K562 (cell line): ENCODE data around the gene MBD5. TPM values are rescaled to one million over a fixed set of nuclear protein-coding genes. Genes with fewer than 3 reads are reported as not detected.
A peak's percentile ranks its signal among the peaks of the same experiment; 100 is the strongest.

Experiments
- ATAC-seq: fragments of 200-7000 bp; cut with Tn5 transposase; 3 replicates; pipeline ENCODE4 v1.9.1; 2020; ENCODE audit warnings: moderate library complexity
- BruUV-seq: library from RNA; stranded (reverse); fragments of 400-500 nt; replicated peaks from 2 replicates; lab custom pipeline; 2021; lab: Mats Ljungman, UMichigan
- CTCF ChIA-PET: fragments of 300-600 bp; formaldehyde crosslinking; extraction: SDS; loops from one replicate; lab custom pipeline; 2021; ENCODE audit warnings: low intra/inter-chr PET ratio; lab: Yijun Ruan, JAX
- POLR2A ChIA-PET: fragments of 300-600, 350-650 bp; sonication (Branson Sonifier 250); formaldehyde crosslinking; extraction: SDS; loops from one replicate; lab custom pipeline; 2021; ENCODE audit warnings: antibody characterized with exemption, inconsistent platforms; lab: Yijun Ruan, JAX
- DNase-seq, 4 experiments: peaks; one replicate each; pipeline versions ENCODE4 v3.0.0 to v3.0.0-alpha.2; 2011 to 2018; ENCODE audit warnings: low spot score in 3 of 4, mixed read lengths in 3 of 4; ENCODE audit errors: extremely low read depth in 1 of 4
- FAIRE-seq: peaks from 2 replicates; lab custom pipeline; 2011; peaks lifted over from hg19 to GRCh38; lab: Jason Lieb, UNC
- H2AFZ ChIP-seq: 2 replicates; pipeline ENCODE4 v1.6.0; 2011; ENCODE audit warnings: low read depth, low read length, control low read depth, inconsistent platforms
- H3K27ac ChIP-seq: fragments of 200-600 bp; 3 replicates; pipeline ENCODE4 v1.8.0; 2011; ENCODE audit warnings: low read depth, mild to moderate bottlenecking, control low read depth, inconsistent platforms, low read length, moderate library complexity, mixed read lengths; ENCODE audit errors: extremely low read depth
- H3K27me3 ChIP-seq, 2 experiments: fragments of 300-600 bp in 1 of 2; 2 replicates in 1 of 2; 3 replicates in 1 of 2; pipeline versions ENCODE4 v1.6.0 to v1.8.0; 2011; ENCODE audit warnings: inconsistent platforms in 2 of 2, low read length in 2 of 2, mild to moderate bottlenecking in 1 of 2, mixed read lengths in 1 of 2, moderate library complexity in 1 of 2; ENCODE audit not compliant: control insufficient read depth in 2 of 2, insufficient read depth in 2 of 2
- H3K36me3 ChIP-seq: fragments of 300-600 bp; 3 replicates; pipeline ENCODE4 v1.8.0; 2011; ENCODE audit warnings: mild to moderate bottlenecking, low read length, inconsistent platforms; ENCODE audit not compliant: control insufficient read depth, insufficient read depth
- H3K4me1 ChIP-seq, 2 experiments: fragments of 200-600 bp in 1 of 2; replicated peaks in 1 of 2; 2 replicates in 1 of 2; 3 replicates in 1 of 2; pipeline versions ENCODE4 v1.5.1 to v1.8.0; 2011; ENCODE audit warnings: inconsistent platforms in 2 of 2, low read length in 2 of 2, mild to moderate bottlenecking in 1 of 2, mixed read lengths in 1 of 2, moderate library complexity in 1 of 2; ENCODE audit not compliant: control insufficient read depth in 2 of 2, insufficient read depth in 2 of 2
- H3K4me2 ChIP-seq: 2 replicates; pipeline ENCODE4 v1.6.1; 2011; ENCODE audit warnings: low read length, control low read depth, inconsistent platforms, mixed read lengths; ENCODE audit not compliant: insufficient read depth
- H3K4me3 ChIP-seq: fragments of 200-600 bp; sonication (generic), shearing (Covaris generic); 2 replicates; pipeline ENCODE4 v1.5.1; 2016; ENCODE audit warnings: control low read depth, inconsistent platforms
- H3K79me2 ChIP-seq: fragments of 200-600 bp; 3 replicates; pipeline ENCODE4 v1.8.0; 2011; ENCODE audit warnings: low read length, inconsistent platforms; ENCODE audit not compliant: control insufficient read depth, insufficient read depth
- H3K9ac ChIP-seq, 2 experiments: 2 replicates each; pipeline versions ENCODE4 v1.6.0 to v1.6.1; 2011; ENCODE audit warnings: low read depth in 2 of 2, low read length in 2 of 2, control low read depth in 1 of 2, inconsistent platforms in 1 of 2, mild to moderate bottlenecking in 1 of 2, mixed read lengths in 1 of 2; ENCODE audit not compliant: insufficient read depth in 1 of 2
- H3K9me1 ChIP-seq: one replicate; pipeline ENCODE4 v1.6.0; 2011; ENCODE audit warnings: inconsistent platforms, mild to moderate bottlenecking, low read length, moderate library complexity; ENCODE audit not compliant: control insufficient read depth, insufficient read depth
- H3K9me3 ChIP-seq: replicated peaks from 2 replicates; pipeline ENCODE4 v1.5.1; 2011; ENCODE audit warnings: low read depth, low read length, inconsistent platforms; ENCODE audit not compliant: control insufficient read depth, insufficient read depth
- H4K20me1 ChIP-seq: replicated peaks from 2 replicates; pipeline ENCODE4 v1.6.1; 2011; ENCODE audit warnings: low read length, inconsistent platforms, mixed read lengths; ENCODE audit not compliant: control insufficient read depth, insufficient read depth
- BRD4 ChIP-seq: fragments of 200-600 bp; sonication (generic); IDR thresholded peaks from 2 replicates; pipeline ENCODE4 v1.6.1; 2017; ENCODE audit warnings: inconsistent platforms
- FOXO4 ChIP-seq: fragments of 450-650 bp; formaldehyde crosslinking; IDR thresholded peaks from 2 replicates; pipeline ENCODE4 v1.4.0; 2020; ENCODE audit warnings: mild to moderate bottlenecking, moderate library complexity
- HLTF ChIP-seq: fragments of 450-650 bp; IDR thresholded peaks from 2 replicates; pipeline ENCODE4 v1.6.1; 2016
- MAFK ChIP-seq: IDR thresholded peaks from 2 replicates; pipeline ENCODE4 v1.6.1; 2011; ENCODE audit warnings: low read length, improper control_type of control experiment
- MAZ ChIP-seq, 2 experiments: fragments of 450-650 bp in 1 of 2; sonication (generic) in 1 of 2; formaldehyde crosslinking; IDR thresholded peaks in 1 of 2; conservative IDR thresholded peaks in 1 of 2; 2 replicates each; pipeline versions ENCODE4 v1.4.0 to v1.5.0; 2020; ENCODE audit warnings: mild to moderate bottlenecking in 1 of 2, missing genetic modification reagents in 1 of 2
- POLR2H ChIP-seq: IDR thresholded peaks from 2 replicates; pipeline ENCODE4 v1.6.1; 2016; ENCODE audit warnings: missing genetic modification characterization, low read depth, mild to moderate bottlenecking, control low read depth, missing compliant biosample characterization, moderate library complexity
- PRMT5 ChIP-seq: sonication (generic); formaldehyde crosslinking; IDR thresholded peaks from 2 replicates; pipeline ENCODE4 v1.5.0; 2020; ENCODE audit warnings: missing genetic modification reagents
- RUNX1 ChIP-seq: sonication (generic); IDR thresholded peaks from 2 replicates; pipeline ENCODE4 v1.6.1; 2016; ENCODE audit warnings: antibody characterized with exemption, low read depth
- STAT5A ChIP-seq: IDR thresholded peaks from 2 replicates; pipeline ENCODE4 v1.6.1; 2012; ENCODE audit warnings: low read length, inconsistent platforms, borderline replicate concordance
- YY1 ChIP-seq, 3 experiments: IDR thresholded peaks; 2 replicates each; pipeline ENCODE4 v1.6.1; 2011; ENCODE audit warnings: low read length in 2 of 3, mild to moderate bottlenecking in 2 of 3, moderate library complexity in 2 of 3, borderline replicate concordance in 1 of 3, control low read depth in 1 of 3, low read depth in 1 of 3; ENCODE audit not compliant: insufficient read depth in 3 of 3, insufficient replicate concordance in 2 of 3, control insufficient read depth in 1 of 3, insufficient read length in 1 of 3; ENCODE audit errors: extremely low read depth in 1 of 3
- ZC3H11A ChIP-seq: IDR thresholded peaks from 2 replicates; pipeline ENCODE4 v1.6.1; 2012; ENCODE audit warnings: low read depth, low read length, improper control_type of control experiment
- ZKSCAN1 ChIP-seq: fragments of 150-350 bp; IDR thresholded peaks from 2 replicates; pipeline ENCODE4 v1.6.1; 2016; ENCODE audit warnings: low read depth, low read length
- ZNF12 ChIP-seq: sonication (generic); formaldehyde crosslinking; IDR thresholded peaks from 2 replicates; pipeline ENCODE4 v1.4.0; 2020; ENCODE audit warnings: mild to moderate bottlenecking, missing genetic modification reagents
- ZNF140 ChIP-seq: fragments of 250-450 bp; sonication (Bioruptor Pico); IDR thresholded peaks from 2 replicates; pipeline ENCODE4 v1.8.0; 2021; ENCODE audit warnings: moderate library complexity, mild to moderate bottlenecking, inconsistent platforms
- ZNF316 ChIP-seq: fragments of 450-650 bp; IDR thresholded peaks from 2 replicates; pipeline ENCODE4 v1.6.1; 2016
- ZNF75A ChIP-seq: fragments of 450-650 bp; formaldehyde crosslinking; IDR thresholded peaks from 2 replicates; pipeline ENCODE4 v1.4.0; 2020; ENCODE audit warnings: mild to moderate bottlenecking
- ZNF76 ChIP-seq: fragments of 250-450 bp; sonication (Bioruptor Pico); IDR thresholded peaks from 2 replicates; pipeline ENCODE4 v1.4.0; 2020; ENCODE audit warnings: mild to moderate bottlenecking, moderate library complexity, borderline replicate concordance
- WGBS: fragments of 100-300 bp; shearing (Covaris generic); methylation state at CpG from one replicate; pipeline ENCODE4 v1.1.6; 2016; ENCODE audit warnings: low coverage, mixed read lengths; ENCODE audit not compliant: insufficient coverage; ENCODE audit errors: missing lambda C conversion rate; 5-methylcytosine and 5-hydroxymethylcytosine counted together
- in situ Hi-C: fragments of 300-500 bp; cut with MboI; formaldehyde crosslinking; loops from 4 replicates; pipeline ENCODE4 v1.15.0; 2018; ENCODE audit warnings: inconsistent platforms, mixed read lengths
- intact Hi-C: fragments of 100-400 bp; cut with micrococcal nuclease; formaldehyde crosslinking; loops from 2 replicates; pipeline ENCODE4 v1.14.2; 2022
- polyA plus RNA-seq, 8 experiments: library from polyadenylated mRNA; depleted of rRNA in 4 of 8; stranded (reverse) in 5 of 8; unstranded in 3 of 8; fragments of >200 nt; fragmentation: Nextera tagmentation in 2 of 8; fragmentation: Illumina TruSeq in 1 of 8; extraction: Ambion mirVana in 2 of 8; extraction: Trizol in 1 of 8; gene quantifications; 2 replicates each; pipeline versions ENCODE4 v1.2.1 to v1.2.3, GENCODE V29; 2011 to 2014; ENCODE audit warnings: inconsistent platforms in 1 of 8, missing spikeins in 1 of 8
- total RNA-seq, 7 experiments: library from RNA; depleted of rRNA in 6 of 7; stranded (reverse); fragments of >200 nt in 6 of 7; fragmentation: Illumina TruSeq in 2 of 7; extraction: Trizol in 2 of 7; gene quantifications; 2 replicates each; pipeline versions ENCODE4 v1.2.1 to v1.2.3, GENCODE V29; 2011 to 2021; ENCODE audit warnings: low replicate concordance in 1 of 7
- TF ChIP-seq, protein P1 (sequence below), 2 experiments: IDR thresholded peaks; 2 replicates each; pipeline ENCODE4 v1.6.1; 2011; ENCODE audit warnings: borderline replicate concordance in 1 of 2, control low read depth in 1 of 2, low read depth in 1 of 2, low read length in 1 of 2, mild to moderate bottlenecking in 1 of 2, mixed read lengths in 1 of 2, moderate library complexity in 1 of 2; ENCODE audit not compliant: insufficient read depth in 1 of 2, insufficient read length in 1 of 2, poor library complexity in 1 of 2, severe bottlenecking in 1 of 2; ENCODE audit errors: extremely low read depth in 1 of 2
- TF ChIP-seq, protein P2 (sequence below): sonication (generic); formaldehyde crosslinking; IDR thresholded peaks from 2 replicates; pipeline ENCODE4 v1.9.0; 2022; ENCODE audit warnings: mild to moderate bottlenecking, missing genetic modification reagents

The MBD5 gene
- total and polyA plus RNA-seq, 9 of the 15 experiments (the other 6 are each of a cell fraction or from before 2014, with no cell fraction given) = 3.4 to 14.5 (median 9.0) TPM

- peak; percentile 91 for TF ChIP-seq ZKSCAN1
- no peak for TF ChIP-seq HLTF
- no peak for TF ChIP-seq ZNF75A (CRISPR knock-in tag)
- no peak for TF ChIP-seq ZNF76
- no peak for TF ChIP-seq PRMT5
- TF ChIP-seq POLR2H (tag) = no peak
- TF ChIP-seq STAT5A = no peak
- TF ChIP-seq, all 486 proteins: peak for 41
Observed at GRCh38 chr2:148509288-148509902, 488.5 kb downstream of the MBD5 start (continued).

DNA sequence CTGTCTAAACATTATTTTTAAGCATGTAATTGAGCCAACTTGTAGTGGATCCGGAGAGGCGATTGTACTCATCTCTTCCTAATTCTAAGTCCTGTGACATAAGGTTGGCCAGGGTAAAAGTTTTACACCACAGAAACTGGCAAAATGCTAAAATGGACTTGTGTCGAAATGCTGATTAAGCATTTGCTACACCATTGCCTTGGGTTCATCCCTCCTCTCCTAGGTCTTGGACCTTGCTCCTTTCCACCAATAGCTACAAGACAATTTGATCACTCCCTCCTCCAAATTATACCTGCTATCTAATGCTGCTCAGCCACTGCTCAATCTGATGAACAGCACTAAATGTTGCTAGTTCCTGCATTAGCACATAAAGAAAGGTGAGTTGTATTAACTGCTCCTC, 491.0 kb downstream of the MBD5 start:
- CTCF ChIA-PET = no interaction called here
- WGBS = 4% methylated on average over 3 of the region's 3 CpGs
- TF ChIP-seq YY1 (IDR thresholded peaks at IDR 0.05; ENCODE audit: borderline replicate concordance in 1 of 3, control insufficient read depth in 1 of 3, extremely low read depth in 1 of 3, insufficient read depth in 3 of 3, insufficient read length in 1 of 3, insufficient replicate concordance in 2 of 3, low read depth in 1 of 3, low read length in 2 of 3) (no peak), ZNF316 (peak; percentile 87), MAZ (CRISPR knock-in tag; conservative IDR thresholded peaks at IDR 0.05 in 1 of 2, IDR thresholded peaks at IDR 0.05 in 1 of 2) (no peak), BRD4 (no peak), RUNX1 (no peak), MAFK (peak; percentile 80), ZC3H11A (no peak), FOXO4 (CRISPR knock-in tag) (no peak), ZNF12 (CRISPR knock-in tag) (no peak), ZNF140 (CRISPR knock-in tag) (no peak)
- TF ChIP-seq, protein P1, sequence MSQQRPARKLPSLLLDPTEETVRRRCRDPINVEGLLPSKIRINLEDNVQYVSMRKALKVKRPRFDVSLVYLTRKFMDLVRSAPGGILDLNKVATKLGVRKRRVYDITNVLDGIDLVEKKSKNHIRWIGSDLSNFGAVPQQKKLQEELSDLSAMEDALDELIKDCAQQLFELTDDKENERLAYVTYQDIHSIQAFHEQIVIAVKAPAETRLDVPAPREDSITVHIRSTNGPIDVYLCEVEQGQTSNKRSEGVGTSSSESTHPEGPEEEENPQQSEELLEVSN (IDR thresholded peaks at IDR 0.05; ENCODE audit: borderline replicate concordance in 1 of 2, extremely low read depth in 1 of 2, insufficient read depth in 1 of 2, insufficient read length in 1 of 2, low read depth in 1 of 2, low read length in 1 of 2, poor library complexity in 1 of 2, severe bottlenecking in 1 of 2) = no peak
- TF ChIP-seq, protein P2, sequence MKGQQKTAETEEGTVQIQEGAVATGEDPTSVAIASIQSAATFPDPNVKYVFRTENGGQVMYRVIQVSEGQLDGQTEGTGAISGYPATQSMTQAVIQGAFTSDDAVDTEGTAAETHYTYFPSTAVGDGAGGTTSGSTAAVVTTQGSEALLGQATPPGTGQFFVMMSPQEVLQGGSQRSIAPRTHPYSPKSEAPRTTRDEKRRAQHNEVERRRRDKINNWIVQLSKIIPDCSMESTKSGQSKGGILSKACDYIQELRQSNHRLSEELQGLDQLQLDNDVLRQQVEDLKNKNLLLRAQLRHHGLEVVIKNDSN (CRISPR knock-in tag) = no peak

More for the DNA sequence above, 491.0 kb downstream of the MBD5 start:
- DNase-seq (no peak), ATAC-seq (no peak), FAIRE-seq (no peak)
- Histone ChIP-seq H3K36me3 (no peaks in the 10 kb centered on the region), H3K79me2 (no peaks in the 10 kb centered on the region), H3K9me3 (no peaks in the 10 kb centered on the region), H3K4me3 (no peak overlapping the region), H3K4me1 (peaks cover 0 to 5% of the 10 kb centered on the region in 2 experiments; a peak in 1 of 5 replicates), H3K4me2 (no peak overlapping the region), H3K27ac (no peak overlapping the region), H3K9ac (no peak overlapping the region), H3K9me1 (no peaks in the 10 kb centered on the region), H4K20me1 (no peaks in the 10 kb centered on the region), H3K27me3 (peaks cover 0 to 5% of the 10 kb centered on the region in 2 experiments; a peak in 1 of 5 replicates), H2AFZ (no peak overlapping the region)
- intact Hi-C loops = no loop called here
- BruUV-seq = no TSS peak
- POLR2A ChIA-PET = no interaction called here
- in situ Hi-C loops = loop anchor here (10.0 kb wide), 1 partner anchor 577 kb away; no protein-coding TSS in a partner anchor
